K562 (cell line): ENCODE results near the gene BST1. TPM values are rescaled to one million over a fixed set of nuclear protein-coding genes. Genes with fewer than 3 reads are reported as not detected.

Source experiments
- FOXJ3 ChIP-seq: sonication (generic); formaldehyde crosslinking; IDR thresholded peaks from 2 replicates; pipeline ENCODE4 v1.4.0; 2020; ENCODE audit warnings: mild to moderate bottlenecking, missing genetic modification reagents
- MGA ChIP-seq: fragments of 450-650 bp; IDR thresholded peaks from 2 replicates; pipeline ENCODE4 v1.6.1; 2016; ENCODE audit warnings: mild to moderate bottlenecking, moderate library complexity
- SIX5 ChIP-seq, 2 experiments: IDR thresholded peaks; 2 replicates each; pipeline ENCODE4 v1.6.1; 2011; ENCODE audit warnings: low read length in 2 of 2, borderline replicate concordance in 1 of 2, low read depth in 1 of 2, mild to moderate bottlenecking in 1 of 2, moderate library complexity in 1 of 2; ENCODE audit not compliant: insufficient read depth in 1 of 2
- ZBTB1 ChIP-seq: sonication (generic); formaldehyde crosslinking; IDR thresholded peaks from 2 replicates; pipeline ENCODE4 v1.8.1; 2023; ENCODE audit warnings: missing genetic modification reagents, low read depth, mild to moderate bottlenecking, borderline replicate concordance
- polyA plus RNA-seq, 8 experiments: library from polyadenylated mRNA; depleted of rRNA in 4 of 8; stranded (reverse) in 5 of 8; unstranded in 3 of 8; fragments of >200 nt; fragmentation: Nextera tagmentation in 2 of 8; fragmentation: Illumina TruSeq in 1 of 8; extraction: Ambion mirVana in 2 of 8; extraction: Trizol in 1 of 8; gene quantifications; 2 replicates each; pipeline versions ENCODE4 v1.2.1 to v1.2.3, GENCODE V29; 2011 to 2014; ENCODE audit warnings: inconsistent platforms in 1 of 8, missing spikeins in 1 of 8
- total RNA-seq, 7 experiments: library from RNA; depleted of rRNA in 6 of 7; stranded (reverse); fragments of >200 nt in 6 of 7; fragmentation: Illumina TruSeq in 2 of 7; extraction: Trizol in 2 of 7; gene quantifications; 2 replicates each; pipeline versions ENCODE4 v1.2.1 to v1.2.3, GENCODE V29; 2011 to 2021; ENCODE audit warnings: low replicate concordance in 1 of 7

The BST1 gene
- total and polyA plus RNA-seq, 9 of the 15 experiments (the other 6 are each of a cell fraction or from before 2014, with no cell fraction given) = 0.04 to 0.38 (median 0.07) TPM; not detected in 6

- no peak for TF ChIP-seq MGA
- no peak for TF ChIP-seq SIX5 (IDR thresholded peaks at IDR 0.05; ENCODE audit: borderline replicate concordance in 1 of 2, insufficient read depth in 1 of 2, low read depth in 1 of 2, low read length in 2 of 2)
- no peak for TF ChIP-seq ZBTB1 (CRISPR knock-in tag)
- no peak for TF ChIP-seq FOXJ3
These were observed 8.4 kb upstream of the BST1 start (continued) for GRCh38 chr4:15694431-15694830.
